Measurements from ENCODE around the gene FAM227A.

DNA sequence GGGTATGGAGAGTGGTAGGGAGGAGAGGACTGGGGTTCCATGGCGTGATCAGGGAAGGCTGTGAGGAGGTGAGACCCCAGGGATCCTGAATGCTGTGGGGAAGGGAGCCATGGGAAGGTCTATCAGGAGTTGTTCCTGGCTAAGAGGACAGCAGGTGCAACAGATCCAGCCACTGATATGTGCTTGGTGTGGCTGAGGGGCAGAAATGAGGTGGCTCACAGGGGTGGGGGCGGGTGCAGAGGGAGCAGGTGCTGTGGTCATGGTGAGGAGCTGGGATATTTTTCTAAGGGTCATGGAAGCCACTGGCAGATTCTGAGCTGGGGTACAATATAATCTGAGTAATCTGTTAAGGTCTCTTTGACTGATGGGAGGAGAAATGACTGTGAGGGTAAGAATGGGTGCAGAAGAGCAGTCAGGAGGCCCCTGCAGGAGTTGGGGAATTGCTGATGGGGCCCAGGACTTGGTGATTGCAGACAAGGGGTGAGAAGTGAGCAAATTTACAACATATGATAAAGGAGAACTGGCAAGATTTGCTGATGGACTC, 54.9 kb downstream of the FAM227A start:
- TF ChIP-seq ZNF501 (CRISPR knock-in tag; IDR thresholded peaks at IDR 0.05): no peak
- TF ChIP-seq, protein P1, sequence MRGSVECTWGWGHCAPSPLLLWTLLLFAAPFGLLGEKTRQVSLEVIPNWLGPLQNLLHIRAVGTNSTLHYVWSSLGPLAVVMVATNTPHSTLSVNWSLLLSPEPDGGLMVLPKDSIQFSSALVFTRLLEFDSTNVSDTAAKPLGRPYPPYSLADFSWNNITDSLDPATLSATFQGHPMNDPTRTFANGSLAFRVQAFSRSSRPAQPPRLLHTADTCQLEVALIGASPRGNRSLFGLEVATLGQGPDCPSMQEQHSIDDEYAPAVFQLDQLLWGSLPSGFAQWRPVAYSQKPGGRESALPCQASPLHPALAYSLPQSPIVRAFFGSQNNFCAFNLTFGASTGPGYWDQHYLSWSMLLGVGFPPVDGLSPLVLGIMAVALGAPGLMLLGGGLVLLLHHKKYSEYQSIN (CRISPR knock-in tag; IDR thresholded peaks at IDR 0.05; ENCODE audit: borderline replicate concordance): no peak

Data from HepG2 (cell line).